Kasumi-1 (cell line): ENCODE results near the gene PEPD.
A peak's percentile ranks its signal among the peaks of the same experiment; 100 is the strongest.

Experiments
- DNase-seq, 2 experiments: peaks; one replicate each; lab custom pipeline; 2025; lab: John Stamatoyannopoulos, UW

PEPD gene

GRCh38 chr19:33422369-33423180 lies 99.0 kb downstream of the PEPD start:
- DNase-seq = no peak

GRCh38 chr19:33421368-33421767 lies 100.2 kb downstream of the PEPD start:
- no peak for DNase-seq

GRCh38 chr19:33420821-33421220 lies 100.8 kb downstream of the PEPD start:
- no peak for DNase-seq

- no peak for DNase-seq
These were observed 101.8 kb downstream of the PEPD start for GRCh38 chr19:33419788-33420130.

- DNase-seq = no peak
These were observed 102.5 kb downstream of the PEPD start for GRCh38 chr19:33418871-33419787.

- no peak for DNase-seq
These were observed 103.1 kb downstream of the PEPD start for GRCh38 chr19:33418461-33418860.

GRCh38 chr19:33417751-33418150 lies 103.8 kb downstream of the PEPD start:
- DNase-seq = no peak

- DNase-seq = peak; percentile 70 to 86
These were observed 105.0 kb downstream of the PEPD start for GRCh38 chr19:33416307-33417215.

- no peak for DNase-seq
These were observed 106.7 kb downstream of the PEPD start for GRCh38 chr19:33414667-33415605.

GRCh38 chr19:33413868-33414666 lies 107.5 kb downstream of the PEPD start:
- DNase-seq = no peak

- DNase-seq = no peak
These were observed 108.2 kb downstream of the PEPD start for GRCh38 chr19:33413426-33413725.

GRCh38 chr19:33412601-33413425 lies 108.8 kb downstream of the PEPD start:
- no peak for DNase-seq

GRCh38 chr19:33411621-33412180 lies 109.9 kb downstream of the PEPD start:
- no peak for DNase-seq

- no peak for DNase-seq
These were observed 110.6 kb downstream of the PEPD start for GRCh38 chr19:33410915-33411401.

- no peak for DNase-seq
These were observed 111.5 kb downstream of the PEPD start for GRCh38 chr19:33409906-33410685.

- no peak for DNase-seq
These were observed 112.8 kb downstream of the PEPD start for GRCh38 chr19:33408538-33409434.

GRCh38 chr19:33408116-33408515 lies 113.5 kb downstream of the PEPD start:
- no peak for DNase-seq
